ENCODE data around the gene TAS2R8.

Gene TAS2R8

DNA sequence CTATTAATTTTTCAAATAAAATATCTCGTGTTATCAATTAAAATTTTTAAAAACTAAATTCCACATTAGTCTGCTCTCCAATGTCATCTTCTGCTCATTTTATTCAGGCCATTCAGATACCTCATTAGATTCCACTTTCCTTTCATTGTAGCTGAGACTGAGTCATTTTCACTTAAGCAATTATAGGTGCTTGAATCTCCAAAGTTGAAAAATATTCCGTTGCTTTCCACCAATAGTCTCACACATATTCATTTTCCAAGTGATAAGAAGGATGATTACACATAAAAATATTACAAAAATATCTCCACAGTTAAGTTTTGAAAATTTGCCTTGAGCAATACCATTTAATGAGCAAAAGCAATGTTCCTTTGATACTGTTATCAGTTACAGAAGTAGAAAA lies 47.4 kb downstream of the TAS2R8 start:
- Histone ChIP-seq H3K27me3 (replicated peaks; ENCODE audit: control insufficient read depth, insufficient read depth, low read length, poor library complexity, severe bottlenecking) (no peaks in the 10 kb centered on the region), H3K27ac (ENCODE audit: insufficient read depth, low read length, poor library complexity, severe bottlenecking) (no peak overlapping the region), H3K4me3 (ENCODE audit: insufficient read depth, low read depth, low read length, poor library complexity, severe bottlenecking) (no peak overlapping the region), H3K36me3 (ENCODE audit: control insufficient read depth, insufficient read depth, low read length) (no peaks in the 10 kb centered on the region), H3K4me1 (ENCODE audit: control insufficient read depth, insufficient read depth, low read length, poor library complexity, severe bottlenecking) (no peaks in the 10 kb centered on the region), H3K9me3 (ENCODE audit: control insufficient read depth, low read length) (peaks cover 10% of the 10 kb centered on the region)
- DNase-seq = no peak

DNA sequence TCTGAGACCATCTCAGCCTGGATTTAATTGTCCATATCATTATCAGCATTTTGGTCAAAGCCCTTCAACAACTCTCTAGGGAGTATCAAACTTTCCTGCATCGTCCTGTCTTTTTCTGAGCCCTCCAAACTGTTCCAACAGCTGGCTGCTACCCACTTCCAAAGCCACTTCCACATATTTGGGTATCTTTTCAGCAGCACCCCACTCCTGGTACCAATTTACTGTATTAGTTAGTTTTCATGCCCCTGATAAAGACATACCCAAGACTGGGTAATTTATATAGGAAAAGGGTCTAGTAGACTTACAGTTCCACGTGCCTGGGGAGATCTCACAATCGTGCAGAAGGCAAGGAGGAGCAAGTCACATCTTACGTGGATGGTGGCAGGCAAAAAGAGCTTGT lies 50.9 kb downstream of the TAS2R8 start:
- Histone ChIP-seq H3K27me3 (replicated peaks; ENCODE audit: control insufficient read depth, insufficient read depth, low read length, poor library complexity, severe bottlenecking) (no peaks in the 10 kb centered on the region), H3K4me1 (ENCODE audit: control insufficient read depth, insufficient read depth, low read length, poor library complexity, severe bottlenecking) (no peaks in the 10 kb centered on the region), H3K4me3 (ENCODE audit: insufficient read depth, low read depth, low read length, poor library complexity, severe bottlenecking) (no peak overlapping the region), H3K9me3 (ENCODE audit: control insufficient read depth, low read length) (peaks cover 10% of the 10 kb centered on the region), H3K36me3 (ENCODE audit: control insufficient read depth, insufficient read depth, low read length) (no peaks in the 10 kb centered on the region), H3K27ac (ENCODE audit: insufficient read depth, low read length, poor library complexity, severe bottlenecking) (no peak overlapping the region)
- DNase-seq = no peak

All from effector memory CD4-positive, alpha-beta T cell (primary cell).